Karpas-422 (cell line): ENCODE measurements around the gene KIF4A. TPM values are rescaled to one million over a fixed set of nuclear protein-coding genes. Genes with fewer than 3 reads are reported as not detected.
A peak's percentile ranks its signal among the peaks of the same experiment; 100 is the strongest.

Experiments used
- DNase-seq: peaks from one replicate; pipeline ENCODE4 v3.0.0-alpha.2; 2015
- H2AFZ ChIP-seq: fragments of 200-600 bp; sonication (generic); 2 replicates; pipeline ENCODE4 v1.6.1; 2014; ENCODE audit warnings: antibody characterized with exemption, low read length, mixed read lengths
- H3K27ac ChIP-seq: fragments of 200-600 bp; sonication (generic); 2 replicates; pipeline ENCODE4 v1.5.1; 2014; ENCODE audit warnings: mild to moderate bottlenecking, low read length, moderate library complexity
- H3K27me3 ChIP-seq: fragments of 200-600 bp; sonication (generic); 2 replicates; pipeline ENCODE4 v1.6.1; 2014; ENCODE audit warnings: low read length, mixed read lengths
- H3K36me3 ChIP-seq: fragments of 200-600 bp; sonication (generic); 2 replicates; pipeline ENCODE4 v1.6.1; 2014; ENCODE audit warnings: low read length, mixed read lengths; ENCODE audit not compliant: insufficient read depth
- H3K4me1 ChIP-seq: fragments of 200-600 bp; sonication (generic); 2 replicates; pipeline ENCODE4 v1.6.1; 2014; ENCODE audit warnings: mild to moderate bottlenecking, low read length, mixed read lengths
- H3K4me2 ChIP-seq: fragments of 200-600 bp; sonication (generic); 2 replicates; pipeline ENCODE4 v1.6.1; 2014; ENCODE audit warnings: low read length, low read depth, mild to moderate bottlenecking; ENCODE audit not compliant: poor library complexity, severe bottlenecking
- H3K4me3 ChIP-seq: fragments of 200-600 bp; sonication (generic); 2 replicates; pipeline ENCODE4 v1.5.1; 2014; ENCODE audit warnings: mild to moderate bottlenecking, antibody characterized with exemption, low read length, mixed read lengths
- H3K79me2 ChIP-seq: fragments of 200-600 bp; sonication (generic); 2 replicates; pipeline ENCODE4 v1.6.1; 2014; ENCODE audit warnings: mild to moderate bottlenecking, low read length, mixed read lengths
- H3K9ac ChIP-seq: fragments of 200-600 bp; sonication (generic); 2 replicates; pipeline ENCODE4 v1.6.0; 2014; ENCODE audit warnings: low read length
- H3K9me2 ChIP-seq: fragments of 200-600 bp; sonication (generic), shearing (Covaris generic); replicated peaks from 2 replicates; pipeline ENCODE4 v1.6.0; 2014; ENCODE audit warnings: mild to moderate bottlenecking, low read length, moderate library complexity; ENCODE audit not compliant: insufficient read depth
- H3K9me3 ChIP-seq: fragments of 300-700, 200-600 bp; sonication (generic); 2 replicates; pipeline ENCODE4 v1.6.1; 2014; ENCODE audit warnings: low read length, mixed read lengths
- H4K20me1 ChIP-seq: fragments of 200-600 bp; sonication (generic); 2 replicates; pipeline ENCODE4 v1.6.1; 2014; ENCODE audit warnings: mild to moderate bottlenecking, antibody characterized with exemption, low read length, low read depth; ENCODE audit not compliant: insufficient read depth
- total RNA-seq: library from RNA; depleted of rRNA; stranded (reverse); fragments of >200 nt; shearing (Covaris generic); gene quantifications from 2 replicates; pipeline ENCODE4 v1.2.3, GENCODE V29; 2014; ENCODE audit warnings: low replicate concordance

Gene KIF4A
- total RNA-seq, 1 experiment from 2014 or later, result 12.6 TPM

GRCh38 chrX:70452143-70452733 lies 162.3 kb downstream of the KIF4A start:
- 0 out of 2 replicates have a peak, but pooled peaks cover 4% of the 10 kb centered on the region for H3K79me2 ChIP-seq
- no peaks in the 10 kb centered on the region for H3K27me3 ChIP-seq
- H3K4me2 ChIP-seq, result peak overlapping the region; percentile 69
- H4K20me1 ChIP-seq, result no peaks in the 10 kb centered on the region
- H3K36me3 ChIP-seq, result no peaks in the 10 kb centered on the region
- peak overlapping the region; percentile 46 for H3K27ac ChIP-seq
- H3K9me2 ChIP-seq, result no peaks in the 10 kb centered on the region
- H3K4me1 ChIP-seq, result peaks cover 18% of the 10 kb centered on the region
- no peaks in the 10 kb centered on the region for H3K9me3 ChIP-seq
- H3K4me3 ChIP-seq, result peak overlapping the region; percentile 75
- peak overlapping the region; percentile 81 for H3K9ac ChIP-seq
- DNase-seq, result peak; percentile 88
- peak overlapping the region; percentile 33; the same call in 1 of the 2 replicates for H2AFZ ChIP-seq

- H4K20me1 ChIP-seq, result no peaks in the 10 kb centered on the region
- H3K9ac ChIP-seq, result peak overlapping the region; percentile 81
- H3K4me3 ChIP-seq, result peak overlapping the region; percentile 75
- no peaks in the 10 kb centered on the region for H3K27me3 ChIP-seq
- no peaks in the 10 kb centered on the region for H3K9me2 ChIP-seq
- H2AFZ ChIP-seq, result no peak overlapping the region; the same call in 1 of the 2 replicates
- 0 out of 2 replicates have a peak, but pooled peaks cover 4% of the 10 kb centered on the region for H3K79me2 ChIP-seq
- peak overlapping the region; percentile 69 for H3K4me2 ChIP-seq
- no peaks in the 10 kb centered on the region for H3K9me3 ChIP-seq
- H3K36me3 ChIP-seq, result no peaks in the 10 kb centered on the region
- H3K27ac ChIP-seq, result peak overlapping the region; percentile 46; the same call in 1 of the 2 replicates
- peak; percentile 52 for DNase-seq
- H3K4me1 ChIP-seq, result peaks cover 18% of the 10 kb centered on the region
Observed at GRCh38 chrX:70453024-70453618, 163.2 kb downstream of the KIF4A start.

GRCh38 chrX:70454441-70455365 lies 164.8 kb downstream of the KIF4A start:
- H3K27me3 ChIP-seq, result no peaks in the 10 kb centered on the region
- DNase-seq, result peak; percentile 67
- H3K36me3 ChIP-seq, result no peaks in the 10 kb centered on the region
- H4K20me1 ChIP-seq, result no peaks in the 10 kb centered on the region
- no peak overlapping the region for H3K9ac ChIP-seq
- no peak overlapping the region for H3K4me3 ChIP-seq
- no peaks in the 10 kb centered on the region for H3K9me3 ChIP-seq
- 0 out of 2 replicates have a peak, but pooled peaks cover 4% of the 10 kb centered on the region for H3K79me2 ChIP-seq
- no peaks in the 10 kb centered on the region for H3K9me2 ChIP-seq
- no peak overlapping the region for H3K4me2 ChIP-seq
- H3K27ac ChIP-seq, result no peak overlapping the region
- peaks cover 18% of the 10 kb centered on the region for H3K4me1 ChIP-seq
- no peak overlapping the region for H2AFZ ChIP-seq

- peak overlapping the region; percentile 12 for H3K4me2 ChIP-seq
- H3K9ac ChIP-seq, result no peak overlapping the region
- no peaks in the 10 kb centered on the region for H3K36me3 ChIP-seq
- H4K20me1 ChIP-seq, result no peaks in the 10 kb centered on the region
- H2AFZ ChIP-seq, result no peak overlapping the region
- H3K4me1 ChIP-seq, result peaks cover 18% of the 10 kb centered on the region
- no peaks in the 10 kb centered on the region for H3K9me3 ChIP-seq
- H3K9me2 ChIP-seq, result no peaks in the 10 kb centered on the region
- no peak overlapping the region for H3K27ac ChIP-seq
- H3K27me3 ChIP-seq, result no peaks in the 10 kb centered on the region
- H3K79me2 ChIP-seq, result 0 out of 2 replicates have a peak, but pooled peaks cover 4% of the 10 kb centered on the region
- H3K4me3 ChIP-seq, result no peak overlapping the region
- no peak for DNase-seq
Observed at GRCh38 chrX:70455366-70456202, 165.7 kb downstream of the KIF4A start.

- Histone ChIP-seq H4K20me1 (no peaks in the 10 kb centered on the region), H3K4me3 (no peak overlapping the region), H3K27me3 (no peaks in the 10 kb centered on the region), H3K4me2 (peak overlapping the region; percentile 12), H3K9me2 (no peaks in the 10 kb centered on the region), H3K27ac (no peak overlapping the region), H3K4me1 (peaks cover 18% of the 10 kb centered on the region), H3K79me2 (0 out of 2 replicates have a peak, but pooled peaks cover 4% of the 10 kb centered on the region), H3K9ac (no peak overlapping the region), H3K36me3 (no peaks in the 10 kb centered on the region), H3K9me3 (no peaks in the 10 kb centered on the region), H2AFZ (no peak overlapping the region)
- DNase-seq, result no peak
Observed at GRCh38 chrX:70456256-70456655, 166.4 kb downstream of the KIF4A start.

GRCh38 chrX:70461026-70461425 lies 171.1 kb downstream of the KIF4A start:
- no peak overlapping the region for H2AFZ ChIP-seq
- H3K9me2 ChIP-seq, result no peaks in the 10 kb centered on the region
- H3K27me3 ChIP-seq, result no peaks in the 10 kb centered on the region
- H3K36me3 ChIP-seq, result no peaks in the 10 kb centered on the region
- H3K79me2 ChIP-seq, result no peaks in the 10 kb centered on the region
- DNase-seq, result no peak
- H3K4me1 ChIP-seq, result peaks cover 4% of the 10 kb centered on the region
- H4K20me1 ChIP-seq, result no peaks in the 10 kb centered on the region
- no peak overlapping the region for H3K4me3 ChIP-seq
- no peak overlapping the region for H3K9ac ChIP-seq
- H3K4me2 ChIP-seq, result no peak overlapping the region
- H3K27ac ChIP-seq, result no peak overlapping the region
- no peaks in the 10 kb centered on the region for H3K9me3 ChIP-seq

- Histone ChIP-seq H3K36me3 (no peaks in the 10 kb centered on the region), H3K9ac (no peak overlapping the region), H3K27ac (no peak overlapping the region), H3K9me3 (no peaks in the 10 kb centered on the region), H3K27me3 (no peaks in the 10 kb centered on the region), H4K20me1 (no peaks in the 10 kb centered on the region), H3K4me1 (no peaks in the 10 kb centered on the region), H3K9me2 (no peaks in the 10 kb centered on the region), H3K4me3 (no peak overlapping the region), H3K79me2 (no peaks in the 10 kb centered on the region), H2AFZ (no peak overlapping the region), H3K4me2 (no peak overlapping the region)
- DNase-seq, result no peak
Observed at GRCh38 chrX:70464051-70464450, 174.1 kb downstream of the KIF4A start.
